H9 (cell line): ENCODE results near the gene CDC45. TPM values are rescaled to one million over a fixed set of nuclear protein-coding genes. Genes with fewer than 3 reads are reported as not detected.

Experiments
- DNase-seq: peaks from one replicate; pipeline ENCODE4 v3.0.0-alpha.2; 2017
- H2AFZ ChIP-seq: one replicate; pipeline ENCODE4 v1.6.1; 2013; ENCODE audit warnings: mild to moderate bottlenecking, low read length, control low read depth, moderate library complexity
- H2AK5ac ChIP-seq: 2 replicates; pipeline ENCODE4 v1.6.1; 2013; ENCODE audit warnings: low read length, control low read depth, mixed read lengths; ENCODE audit not compliant: insufficient read length
- H2BK120ac ChIP-seq: one replicate; pipeline ENCODE4 v1.6.1; 2013; ENCODE audit warnings: low read depth, mild to moderate bottlenecking, low read length, control low read depth, inconsistent platforms; ENCODE audit not compliant: poor library complexity, severe bottlenecking
- H2BK12ac ChIP-seq: 2 replicates; pipeline ENCODE4 v1.6.1; 2013; ENCODE audit warnings: low read length, control low read depth, mixed read lengths, low read depth; ENCODE audit not compliant: insufficient read length
- H2BK15ac ChIP-seq: 2 replicates; pipeline ENCODE4 v1.6.1; 2013; ENCODE audit warnings: low read depth, low read length, control low read depth
- H2BK20ac ChIP-seq: one replicate; pipeline ENCODE4 v1.6.1; 2013; ENCODE audit warnings: low read depth, mild to moderate bottlenecking, low read length, control low read depth, inconsistent platforms; ENCODE audit not compliant: poor library complexity, severe bottlenecking
- H2BK5ac ChIP-seq: 2 replicates; pipeline ENCODE4 v1.6.1; 2013; ENCODE audit warnings: low read length, control low read depth, mixed read lengths; ENCODE audit not compliant: insufficient read length
- H3K14ac ChIP-seq: 2 replicates; pipeline ENCODE4 v1.6.1; 2013; ENCODE audit warnings: low read length, control low read depth; ENCODE audit not compliant: insufficient read depth
- H3K18ac ChIP-seq: 2 replicates; pipeline ENCODE4 v1.6.1; 2013; ENCODE audit warnings: low read depth, mild to moderate bottlenecking, mixed read lengths, low read length, control low read depth; ENCODE audit not compliant: insufficient read length
- H3K23ac ChIP-seq: 2 replicates; pipeline ENCODE4 v1.6.1; 2013; ENCODE audit warnings: low read length, control low read depth, mixed read lengths, low read depth; ENCODE audit not compliant: insufficient read length
- H3K23me2 ChIP-seq: 2 replicates; pipeline ENCODE4 v1.6.1; 2013; ENCODE audit warnings: low read depth, mild to moderate bottlenecking, mixed read lengths, low read length, control low read depth; ENCODE audit not compliant: insufficient read length, poor library complexity, severe bottlenecking
- H3K27ac ChIP-seq: 2 replicates; pipeline ENCODE4 v1.5.1; 2013; ENCODE audit warnings: low read length, control low read depth, mixed read lengths, low read depth; ENCODE audit not compliant: insufficient read length
- H3K27me3 ChIP-seq: 2 replicates; pipeline ENCODE4 v1.6.1; 2013; ENCODE audit warnings: low read length, control low read depth, inconsistent platforms; ENCODE audit not compliant: insufficient read depth
- H3K4ac ChIP-seq: 2 replicates; pipeline ENCODE4 v1.6.1; 2013; ENCODE audit warnings: low read depth, mild to moderate bottlenecking, control low read depth, inconsistent platforms, low read length, moderate library complexity
- H3K4me1 ChIP-seq: 2 replicates; pipeline ENCODE4 v1.6.1; 2013; ENCODE audit warnings: low read length, control low read depth, inconsistent platforms; ENCODE audit not compliant: insufficient read depth
- H3K4me2 ChIP-seq: 2 replicates; pipeline ENCODE4 v1.6.1; 2013; ENCODE audit warnings: low read length, control low read depth, mixed read lengths; ENCODE audit not compliant: insufficient read length, insufficient read depth
- H3K56ac ChIP-seq: 2 replicates; pipeline ENCODE4 v1.6.1; 2013; ENCODE audit warnings: low read depth, mild to moderate bottlenecking, mixed read lengths, low read length, control low read depth; ENCODE audit not compliant: insufficient read length
- H3K79me1 ChIP-seq: 2 replicates; pipeline ENCODE4 v1.6.1; 2013; ENCODE audit warnings: low read depth, mild to moderate bottlenecking, moderate library complexity, low read length, control low read depth, inconsistent platforms; ENCODE audit not compliant: insufficient read depth, poor library complexity, severe bottlenecking
- H3K79me2 ChIP-seq: 2 replicates; pipeline ENCODE4 v1.6.1; 2013; ENCODE audit warnings: low read length, control low read depth, inconsistent platforms; ENCODE audit not compliant: insufficient read depth
- H3K9ac ChIP-seq: 2 replicates; pipeline ENCODE4 v1.6.1; 2013; ENCODE audit warnings: low read length, control low read depth, mixed read lengths; ENCODE audit not compliant: insufficient read length; ENCODE audit errors: extremely low read depth
- H3K9me3 ChIP-seq: one replicate; pipeline ENCODE4 v1.6.1; 2013; ENCODE audit warnings: low read depth, low read length, inconsistent platforms; ENCODE audit not compliant: control insufficient read depth
- H3T11ph ChIP-seq: one replicate; pipeline ENCODE4 v1.6.1; 2013; ENCODE audit warnings: mild to moderate bottlenecking, low read length, control low read depth, inconsistent platforms
- H4K20me1 ChIP-seq: one replicate; pipeline ENCODE4 v1.6.1; 2013; ENCODE audit not compliant: control insufficient read depth, insufficient read length, insufficient read depth
- H4K5ac ChIP-seq: 2 replicates; pipeline ENCODE4 v1.6.1; 2013; ENCODE audit warnings: low read depth, mild to moderate bottlenecking, mixed read lengths, low read length, control low read depth; ENCODE audit not compliant: insufficient read length
- H4K8ac ChIP-seq: replicated peaks from 2 replicates; pipeline ENCODE4 v1.6.1; 2013; ENCODE audit warnings: low read length, control low read depth, mixed read lengths, low read depth; ENCODE audit not compliant: insufficient read length
- H4K91ac ChIP-seq: 2 replicates; pipeline ENCODE4 v1.6.1; 2013; ENCODE audit warnings: low read depth, mild to moderate bottlenecking, moderate library complexity, mixed read lengths, low read length, control low read depth; ENCODE audit not compliant: insufficient read length
- H3K27ac Mint-ChIP-seq, 3 experiments: 2 replicates in 2 of 3; 3 replicates in 1 of 3; pipeline ENCODE4 v1.8.0; 2020 to 2021; ENCODE audit warnings: mixed read lengths in 3 of 3, mild to moderate bottlenecking in 1 of 3, moderate library complexity in 1 of 3
- H3K27me3 Mint-ChIP-seq: 2 replicates; pipeline ENCODE4 v1.8.0; 2021; ENCODE audit warnings: low read depth, mild to moderate bottlenecking, moderate library complexity, mixed read lengths
- H3K36me3 Mint-ChIP-seq, 3 experiments: 2 replicates in 2 of 3; 3 replicates in 1 of 3; pipeline ENCODE4 v1.8.0; 2020 to 2021; ENCODE audit warnings: low read depth in 3 of 3, mixed read lengths in 3 of 3; ENCODE audit not compliant: insufficient read depth in 1 of 3
- H3K4me1 Mint-ChIP-seq, 2 experiments: 2 replicates each; pipeline ENCODE4 v1.8.0; 2020; ENCODE audit warnings: mixed read lengths in 2 of 2
- H3K4me3 Mint-ChIP-seq, 2 experiments: 2 replicates in 1 of 2; 3 replicates in 1 of 2; pipeline ENCODE4 v1.8.0; 2020 to 2021; ENCODE audit warnings: mild to moderate bottlenecking in 2 of 2, mixed read lengths in 2 of 2, moderate library complexity in 1 of 2
- H3K9me3 Mint-ChIP-seq, 2 experiments: 2 replicates in 1 of 2; 3 replicates in 1 of 2; pipeline ENCODE4 v1.8.0; 2020; ENCODE audit warnings: mild to moderate bottlenecking in 2 of 2, mixed read lengths in 2 of 2, moderate library complexity in 1 of 2
- WGBS: extraction: QIAGEN DNeasy Blood & Tissue Kit; methylation state at CpG from one replicate; pipeline ENCODE4 v1.1.7; 2013; ENCODE audit warnings: missing lambda C conversion rate, low lambda C conversion rate, mixed read lengths; ENCODE audit not compliant: insufficient read length; ENCODE audit errors: extremely low coverage; 5-methylcytosine and 5-hydroxymethylcytosine counted together
- total RNA-seq: library from RNA; stranded (reverse); gene quantifications from 2 replicates; pipeline ENCODE4 v1.2.1, GENCODE V29; 2021
- TF ChIP-seq, protein P1 (sequence below): fragments of 200-600 bp; sonication (generic); conservative IDR thresholded peaks from 3 replicates; pipeline ENCODE4 v1.8.0; 2021; ENCODE audit warnings: antibody characterized with exemption, mild to moderate bottlenecking

Gene CDC45
- total RNA-seq, 1 experiment from 2014 or later = 35.7 TPM

- no peak overlapping the region for H2AFZ ChIP-seq
- H3K23me2 ChIP-seq = no peaks in the 10 kb centered on the region
- no peak overlapping the region for H2BK12ac ChIP-seq
- no peak overlapping the region for H3K4ac ChIP-seq
- H4K91ac ChIP-seq = no peak overlapping the region
- H3K18ac ChIP-seq = no peak overlapping the region
- H3K79me1 ChIP-seq = no peaks in the 10 kb centered on the region
- H3K79me2 ChIP-seq = no peaks in the 10 kb centered on the region
- no peak overlapping the region for H4K5ac ChIP-seq
- no peak overlapping the region for H3K4me2 ChIP-seq
- no peak overlapping the region for H3K27ac ChIP-seq
- TF ChIP-seq, protein P1, sequence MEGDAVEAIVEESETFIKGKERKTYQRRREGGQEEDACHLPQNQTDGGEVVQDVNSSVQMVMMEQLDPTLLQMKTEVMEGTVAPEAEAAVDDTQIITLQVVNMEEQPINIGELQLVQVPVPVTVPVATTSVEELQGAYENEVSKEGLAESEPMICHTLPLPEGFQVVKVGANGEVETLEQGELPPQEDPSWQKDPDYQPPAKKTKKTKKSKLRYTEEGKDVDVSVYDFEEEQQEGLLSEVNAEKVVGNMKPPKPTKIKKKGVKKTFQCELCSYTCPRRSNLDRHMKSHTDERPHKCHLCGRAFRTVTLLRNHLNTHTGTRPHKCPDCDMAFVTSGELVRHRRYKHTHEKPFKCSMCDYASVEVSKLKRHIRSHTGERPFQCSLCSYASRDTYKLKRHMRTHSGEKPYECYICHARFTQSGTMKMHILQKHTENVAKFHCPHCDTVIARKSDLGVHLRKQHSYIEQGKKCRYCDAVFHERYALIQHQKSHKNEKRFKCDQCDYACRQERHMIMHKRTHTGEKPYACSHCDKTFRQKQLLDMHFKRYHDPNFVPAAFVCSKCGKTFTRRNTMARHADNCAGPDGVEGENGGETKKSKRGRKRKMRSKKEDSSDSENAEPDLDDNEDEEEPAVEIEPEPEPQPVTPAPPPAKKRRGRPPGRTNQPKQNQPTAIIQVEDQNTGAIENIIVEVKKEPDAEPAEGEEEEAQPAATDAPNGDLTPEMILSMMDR = no peak
- no peak overlapping the region for H3K23ac ChIP-seq
- no CpG with 5 or more reads among the region's 8 CpGs for WGBS
- H3T11ph ChIP-seq = no peak overlapping the region
- no peak overlapping the region for H2BK20ac ChIP-seq
- H3K4me1 ChIP-seq = no peaks in the 10 kb centered on the region
- H2BK120ac ChIP-seq = no peak overlapping the region
- Mint-ChIP-seq H3K4me1 (peaks cover 2 to 12% of the 10 kb centered on the region in 2 experiments; a peak in 2 of 4 replicates), H3K27me3 (no peaks in the 10 kb centered on the region; the same call in 1 of the 2 replicates), H3K36me3 (peaks cover 30 to 79% (median 45%) of the 10 kb centered on the region in 3 experiments), H3K9me3 (no peaks in the 10 kb centered on the region), H3K27ac (no peak overlapping the region; a peak in 1 of 7 replicates), H3K4me3 (no peak overlapping the region)
- no peaks in the 10 kb centered on the region for H4K20me1 ChIP-seq
- no peak overlapping the region for H4K8ac ChIP-seq
- H3K56ac ChIP-seq = no peak overlapping the region
- no peaks in the 10 kb centered on the region for H3K27me3 ChIP-seq
- H3K9ac ChIP-seq = no peak overlapping the region
- no peaks in the 10 kb centered on the region for H3K9me3 ChIP-seq
- H3K14ac ChIP-seq = no peak overlapping the region; the same call in 1 of the 2 replicates
- no peak overlapping the region for H2BK5ac ChIP-seq
- no peak overlapping the region for H2AK5ac ChIP-seq
- DNase-seq = no peak
- H2BK15ac ChIP-seq = no peak overlapping the region
These were observed 21.8 kb upstream of the CDC45 start for GRCh38 chr22:19457828-19458428.
